HepG2 (cell line): ENCODE data around the gene ARL15. TPM values are rescaled to one million over a fixed set of nuclear protein-coding genes. Genes with fewer than 3 reads are reported as not detected.

Experiments used
- ATF4 ChIP-seq, 2 experiments: fragments of 450-650 bp in 1 of 2; sonication (generic) in 1 of 2; formaldehyde crosslinking; IDR thresholded peaks; 2 replicates each; pipeline versions ENCODE4 v1.5.0 to v1.8.0; 2020 to 2022; ENCODE audit warnings: mild to moderate bottlenecking in 1 of 2, missing genetic modification reagents in 1 of 2
- KDM4B ChIP-seq: sonication (generic); formaldehyde crosslinking; IDR thresholded peaks from 2 replicates; pipeline ENCODE4 v1.4.0; 2020; ENCODE audit warnings: missing genetic modification reagents
- KIAA2018 ChIP-seq: sonication (generic); formaldehyde crosslinking; IDR thresholded peaks from 2 replicates; pipeline ENCODE4 v1.5.0; 2020; ENCODE audit warnings: mild to moderate bottlenecking, missing genetic modification reagents, borderline replicate concordance
- MBD4 ChIP-seq: IDR thresholded peaks from 2 replicates; pipeline ENCODE4 v1.6.1; 2012; ENCODE audit warnings: low read length, inconsistent platforms, borderline replicate concordance
- MXD3 ChIP-seq: IDR thresholded peaks from 2 replicates; pipeline ENCODE4 v1.6.1; 2016; ENCODE audit warnings: mild to moderate bottlenecking, missing biosample characterization, missing genetic modification reagents
- PAXIP1 ChIP-seq: sonication (generic); formaldehyde crosslinking; conservative IDR thresholded peaks from 2 replicates; pipeline ENCODE4 v1.4.0; 2020; ENCODE audit warnings: mild to moderate bottlenecking, missing genetic modification reagents, moderate library complexity
- SALL1 ChIP-seq: sonication (generic); formaldehyde crosslinking; IDR thresholded peaks from 2 replicates; pipeline ENCODE4 v1.8.0; 2022; ENCODE audit warnings: mild to moderate bottlenecking, missing genetic modification reagents
- SMYD3 ChIP-seq: sonication (generic); formaldehyde crosslinking; IDR thresholded peaks from 2 replicates; pipeline ENCODE4 v1.8.1; 2023; ENCODE audit warnings: mild to moderate bottlenecking, missing genetic modification reagents
- SP1 ChIP-seq, 2 experiments: fragments of 450-650 bp in 1 of 2; sonication (generic) in 1 of 2; formaldehyde crosslinking in 1 of 2; IDR thresholded peaks; 2 replicates each; pipeline versions ENCODE4 v1.4.0 to v1.6.1; 2016 to 2020; ENCODE audit warnings: missing genetic modification reagents in 1 of 2
- TFE3 ChIP-seq: IDR thresholded peaks from 2 replicates; pipeline ENCODE4 v1.6.1; 2016
- ZNF331 ChIP-seq: sonication (generic); formaldehyde crosslinking; IDR thresholded peaks from 2 replicates; pipeline ENCODE4 v1.4.0; 2020; ENCODE audit warnings: missing genetic modification reagents
- ZNF644 ChIP-seq: IDR thresholded peaks from 2 replicates; pipeline ENCODE4 v1.6.1; 2016; ENCODE audit warnings: low read depth
- ZNF746 ChIP-seq: sonication (generic); formaldehyde crosslinking; IDR thresholded peaks from 2 replicates; pipeline ENCODE4 v1.8.0; 2022; ENCODE audit warnings: mild to moderate bottlenecking, missing genetic modification reagents
- polyA plus RNA-seq, 8 experiments: library from polyadenylated mRNA; depleted of rRNA in 3 of 8; stranded (reverse) in 7 of 8; unstranded in 1 of 8; fragments of >200 nt; fragmentation: Illumina TruSeq in 4 of 8; extraction: Trizol in 4 of 8; gene quantifications; 2 replicates each; pipeline versions ENCODE4 v1.2.1 to v1.2.3, GENCODE V29; 2011 to 2016; ENCODE audit warnings: low read depth in 4 of 8, missing spikeins in 1 of 8, mixed read lengths in 1 of 8; ENCODE audit not compliant: insufficient read depth in 1 of 8
- total RNA-seq, 5 experiments: library from RNA; depleted of rRNA; stranded (reverse); fragments of >200 nt; fragmentation: Illumina TruSeq; extraction: Trizol; gene quantifications; 2 replicates each; pipeline ENCODE4 v1.2.3, GENCODE V29; 2016; ENCODE audit warnings: low read depth in 1 of 5

The ARL15 gene
- total and polyA plus RNA-seq, 2 of the 13 experiments (the other 11 are each of a cell fraction or from before 2014, with no cell fraction given), result 2.5 to 7.7 TPM

- TF ChIP-seq KIAA2018 (CRISPR knock-in tag) (no peak), MXD3 (CRISPR knock-in tag) (no peak), SP1 (IDR thresholded peaks at IDR 0.05) (no peak), SP1 (CRISPR knock-in tag; IDR thresholded peaks at IDR 0.05) (no peak), ZNF644 (CRISPR knock-in tag) (0 out of 2 replicates have a peak, but pooled peaks have one; percentile 18), PAXIP1 (CRISPR knock-in tag) (peak; percentile 90), ZNF746 (CRISPR knock-in tag) (no peak), ZNF331 (CRISPR knock-in tag) (peak; percentile 44; the same call in 1 of the 2 replicates), ATF4 (CRISPR knock-in tag; IDR thresholded peaks at IDR 0.05) (no peak), MBD4 (no peak), SALL1 (peak; percentile 79; the same call in 1 of the 2 replicates), SMYD3 (CRISPR knock-in tag) (no peak), KDM4B (CRISPR knock-in tag) (no peak), TFE3 (CRISPR knock-in tag) (peak; percentile 37; the same call in 1 of the 2 replicates)
Measured at GRCh38 chr5:54007827-54008777, 302.3 kb downstream of the ARL15 start (continued).
